SHP77 (cell line): ENCODE results near the gene ZNF646.
"Not testable (repeated sequence)": the region's sequence is repeated elsewhere in the genome, so short reads cannot be mapped to it uniquely, and the experiment has no call there.

Experiments used
- DNase-seq, 2 experiments: peaks; one replicate each; lab custom pipeline; 2025; lab: John Stamatoyannopoulos, UW

The ZNF646 gene

GRCh38 chr16:31084584-31085302, 10.5 kb downstream of the ZNF646 start:
- DNase-seq: no peak

- no peak for DNase-seq
These were observed 11.2 kb downstream of the ZNF646 start for GRCh38 chr16:31085411-31085810.

- no peak for DNase-seq
These were observed 11.8 kb downstream of the ZNF646 start for GRCh38 chr16:31085873-31086628.

- no peak for DNase-seq
These were observed 12.3 kb downstream of the ZNF646 start for GRCh38 chr16:31086629-31086906.

- DNase-seq: no peak
These were observed 13.3 kb downstream of the ZNF646 start for GRCh38 chr16:31087481-31087880.

- DNase-seq: no peak
These were observed 13.7 kb downstream of the ZNF646 start for GRCh38 chr16:31087971-31088370.

GRCh38 chr16:31088459-31089183, 14.4 kb downstream of the ZNF646 start, which contains the start of gene PRSS53:
PRSS53 (minus strand) TSS chr16:31088943; CDS start chr16:31088809, 134 bp downstream.
- peak; percentile 43 to 53 for DNase-seq

- no peak for DNase-seq
These were observed 15.0 kb downstream of the ZNF646 start for GRCh38 chr16:31089199-31089598.

- no peak for DNase-seq
These were observed 16.3 kb downstream of the ZNF646 start for GRCh38 chr16:31090540-31090939.

- no peak for DNase-seq
These were observed 18.1 kb downstream of the ZNF646 start for GRCh38 chr16:31092330-31092729.

GRCh38 chr16:31093132-31093703, 19.0 kb downstream of the ZNF646 start:
- DNase-seq: peak in 1 of 2 experiments; percentile 36

GRCh38 chr16:31094088-31094423, 19.8 kb downstream of the ZNF646 start:
- peak in 1 of 2 experiments; percentile 13 for DNase-seq

GRCh38 chr16:31094424-31095120, 20.4 kb downstream of the ZNF646 start, which contains the start of gene VKORC1:
VKORC1 (minus strand) TSS chr16:31094797; CDS start chr16:31094729, 68 bp downstream.
- peak; percentile 98 to 99 for DNase-seq

GRCh38 chr16:31099860-31100638, 25.8 kb downstream of the ZNF646 start:
- peak in 1 of 2 experiments; percentile 5 for DNase-seq

- not testable (repeated sequence) for DNase-seq
These were observed 26.8 kb downstream of the ZNF646 start for GRCh38 chr16:31100876-31101641.

GRCh38 chr16:31105677-31106213, 31.5 kb downstream of the ZNF646 start:
- peak; percentile 61 to 75 for DNase-seq

GRCh38 chr16:31106509-31107464, 32.6 kb downstream of the ZNF646 start:
- DNase-seq: no peak

- DNase-seq: peak in 1 of 2 experiments; percentile 22
These were observed 33.2 kb downstream of the ZNF646 start for GRCh38 chr16:31107465-31107867.
